ACC112 (cell line): ENCODE measurements around the gene DCST2.

Source experiments
- H2AFZ ChIP-seq: fragments of 200-600 bp; sonication (generic); one replicate; pipeline ENCODE4 v1.6.0; 2017; ENCODE audit warnings: antibody characterized with exemption, low read length; ENCODE audit not compliant: unreplicated experiment
- H3K27ac ChIP-seq: fragments of 200-600 bp; sonication (generic); 2 replicates; pipeline ENCODE4 v1.5.1; 2014; ENCODE audit warnings: low read depth, mild to moderate bottlenecking, antibody characterized with exemption, low read length, moderate library complexity
- H3K27me3 ChIP-seq: fragments of 200-600 bp; sonication (generic); 2 replicates; pipeline ENCODE4 v1.6.1; 2014; ENCODE audit warnings: mild to moderate bottlenecking, antibody characterized with exemption, low read length, moderate library complexity, mixed read lengths; ENCODE audit not compliant: insufficient read depth
- H3K36me3 ChIP-seq: fragments of 200-600 bp; sonication (generic); 2 replicates; pipeline ENCODE4 v1.6.1; 2016; ENCODE audit warnings: mild to moderate bottlenecking, antibody characterized with exemption, low read length, moderate library complexity, mixed read lengths; ENCODE audit not compliant: insufficient read depth
- H3K4me1 ChIP-seq: fragments of 200-600 bp; sonication (generic); one replicate; pipeline ENCODE4 v1.6.1; 2016; ENCODE audit warnings: low read length, mixed read lengths; ENCODE audit not compliant: insufficient read depth, unreplicated experiment, control insufficient read depth
- H3K4me3 ChIP-seq: fragments of 200-600 bp; sonication (generic); 2 replicates; pipeline ENCODE4 v1.5.1; 2014; ENCODE audit warnings: mild to moderate bottlenecking, low read depth, low read length
- H3K79me2 ChIP-seq: fragments of 200-600 bp; sonication (generic); one replicate; pipeline ENCODE4 v1.6.0; 2016; ENCODE audit warnings: low read length; ENCODE audit not compliant: control insufficient read depth, unreplicated experiment, insufficient read depth

The DCST2 gene

DNA sequence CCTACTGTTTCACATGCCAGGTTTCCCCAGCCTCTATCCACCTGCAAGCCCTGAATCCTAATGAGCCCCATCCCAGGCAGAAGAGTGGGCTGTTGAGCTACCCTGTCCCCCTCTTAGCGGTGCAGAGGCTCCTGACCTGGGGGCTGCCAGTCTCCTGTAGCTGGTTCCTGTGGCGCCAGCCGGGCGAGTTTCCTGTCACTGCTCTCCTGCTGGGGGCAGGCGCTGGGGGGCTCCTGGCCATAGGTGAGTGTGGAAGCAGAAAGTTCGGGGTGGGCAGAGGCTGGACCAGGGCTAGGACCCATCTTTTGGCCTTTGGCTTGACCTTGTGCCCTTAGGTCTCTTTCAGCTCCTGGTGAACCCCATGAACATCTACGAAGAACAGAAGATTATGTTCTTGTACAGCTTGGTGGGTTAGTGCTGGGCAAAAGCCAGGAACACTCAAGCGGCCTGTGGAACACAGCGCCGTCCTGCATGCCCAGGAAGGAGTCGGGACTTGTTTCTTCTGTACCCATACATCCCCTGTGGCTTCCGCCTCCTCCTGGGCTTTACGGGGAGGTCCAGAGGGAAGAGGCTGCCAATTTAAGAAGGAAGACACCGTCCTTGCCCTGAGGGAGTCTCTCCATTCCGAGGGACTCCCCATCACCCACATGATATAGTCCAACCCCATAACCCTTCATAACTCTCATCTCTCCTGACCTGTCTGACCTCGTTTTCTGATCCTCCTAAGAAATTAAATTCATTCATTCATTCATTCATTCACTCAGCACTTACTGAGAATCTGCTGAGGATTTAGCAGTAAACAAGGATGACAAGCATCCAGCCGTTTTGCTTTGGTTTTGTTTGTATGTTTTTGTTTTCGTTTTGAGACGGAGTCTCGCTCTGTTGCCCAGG is 982 bp upstream of the DCST2 start:
- Histone ChIP-seq H3K4me3 (no peak overlapping the region), H3K36me3 (no peaks in the 10 kb centered on the region), H3K27ac (no peak overlapping the region), H3K79me2 (no peaks in the 10 kb centered on the region), H3K4me1 (peaks cover 8% of the 10 kb centered on the region), H2AFZ (no peak overlapping the region), H3K27me3 (no peaks in the 10 kb centered on the region)

DNA sequence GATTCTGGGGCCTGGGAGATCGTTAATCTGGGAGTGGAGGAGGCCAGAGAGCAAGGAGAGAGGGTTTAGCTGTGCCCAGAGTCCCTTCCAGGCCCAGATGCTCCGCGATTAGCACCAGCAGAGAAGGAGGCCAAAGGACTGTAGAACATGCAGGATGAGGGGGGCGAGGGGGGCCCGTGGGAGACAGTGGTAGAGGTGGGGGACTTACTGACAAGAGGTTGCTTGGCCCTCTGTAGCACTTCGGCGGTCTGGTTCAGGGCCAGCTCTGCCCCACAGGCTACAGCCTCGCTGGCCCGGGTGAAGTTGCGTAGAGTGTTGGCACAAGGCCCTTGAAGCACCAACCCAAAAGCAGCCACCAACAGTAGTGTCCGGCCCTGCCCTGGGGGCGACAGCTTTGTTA is 695 bp downstream of the DCST2 start:
- Histone ChIP-seq H3K4me3 (no peak overlapping the region), H2AFZ (no peak overlapping the region), H3K27ac (no peak overlapping the region), H3K4me1 (no peaks in the 10 kb centered on the region), H3K27me3 (no peaks in the 10 kb centered on the region), H3K79me2 (no peaks in the 10 kb centered on the region), H3K36me3 (no peaks in the 10 kb centered on the region)

DNA sequence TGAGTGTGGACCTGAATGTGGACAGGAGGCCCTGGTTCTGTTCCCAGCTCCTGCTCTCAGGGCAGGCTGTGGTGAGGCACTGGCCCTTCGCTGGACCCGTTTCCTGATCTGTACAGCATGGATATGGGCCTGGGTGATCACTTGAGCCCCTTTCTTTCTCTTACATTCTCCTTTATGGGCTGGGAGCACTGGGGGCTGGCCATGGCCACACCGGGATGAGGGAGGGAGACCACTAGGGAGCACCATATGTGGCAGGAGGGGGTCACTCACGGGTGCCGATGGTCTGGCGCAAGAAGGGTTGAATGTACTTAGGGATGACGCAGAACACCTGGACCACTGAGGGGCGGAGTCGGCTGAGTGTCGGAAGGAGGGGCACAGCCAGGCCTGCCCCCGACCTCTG is 2.7 kb downstream of the DCST2 start:
- H3K4me3 ChIP-seq, result no peak overlapping the region
- H2AFZ ChIP-seq, result no peak overlapping the region
- no peaks in the 10 kb centered on the region for H3K79me2 ChIP-seq
- H3K27ac ChIP-seq, result no peak overlapping the region
- peaks cover 10% of the 10 kb centered on the region for H3K4me1 ChIP-seq
- H3K36me3 ChIP-seq, result no peaks in the 10 kb centered on the region
- H3K27me3 ChIP-seq, result no peaks in the 10 kb centered on the region

DNA sequence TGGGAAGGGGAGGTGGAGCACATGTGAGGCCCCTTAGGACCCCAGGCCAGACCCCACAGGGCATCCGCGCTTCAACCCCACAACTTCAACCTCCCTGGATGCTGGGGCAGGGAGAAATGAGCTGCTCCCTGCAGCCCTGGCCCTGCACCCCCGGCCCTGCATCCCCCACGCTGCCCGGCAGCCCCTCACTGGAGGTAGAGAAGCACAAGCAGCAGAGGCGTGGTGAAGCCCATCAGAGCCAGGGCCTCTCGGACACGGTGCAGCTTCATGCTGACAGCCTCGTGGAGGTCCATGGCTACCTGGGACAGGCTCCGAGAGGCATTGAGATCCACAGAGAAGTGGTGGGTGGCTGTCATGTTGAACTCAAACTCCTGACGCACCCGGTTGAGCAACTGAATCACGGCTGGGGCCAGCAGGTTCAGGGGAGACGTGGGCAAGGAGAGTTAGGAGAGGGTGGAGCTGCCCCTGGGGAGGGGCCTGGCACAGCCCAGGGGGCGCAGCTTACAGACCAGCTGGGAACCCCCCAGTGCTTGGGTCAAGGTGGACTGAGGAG is 3.3 kb downstream of the DCST2 start:
- no peak overlapping the region for H3K4me3 ChIP-seq
- no peaks in the 10 kb centered on the region for H3K36me3 ChIP-seq

DNA sequence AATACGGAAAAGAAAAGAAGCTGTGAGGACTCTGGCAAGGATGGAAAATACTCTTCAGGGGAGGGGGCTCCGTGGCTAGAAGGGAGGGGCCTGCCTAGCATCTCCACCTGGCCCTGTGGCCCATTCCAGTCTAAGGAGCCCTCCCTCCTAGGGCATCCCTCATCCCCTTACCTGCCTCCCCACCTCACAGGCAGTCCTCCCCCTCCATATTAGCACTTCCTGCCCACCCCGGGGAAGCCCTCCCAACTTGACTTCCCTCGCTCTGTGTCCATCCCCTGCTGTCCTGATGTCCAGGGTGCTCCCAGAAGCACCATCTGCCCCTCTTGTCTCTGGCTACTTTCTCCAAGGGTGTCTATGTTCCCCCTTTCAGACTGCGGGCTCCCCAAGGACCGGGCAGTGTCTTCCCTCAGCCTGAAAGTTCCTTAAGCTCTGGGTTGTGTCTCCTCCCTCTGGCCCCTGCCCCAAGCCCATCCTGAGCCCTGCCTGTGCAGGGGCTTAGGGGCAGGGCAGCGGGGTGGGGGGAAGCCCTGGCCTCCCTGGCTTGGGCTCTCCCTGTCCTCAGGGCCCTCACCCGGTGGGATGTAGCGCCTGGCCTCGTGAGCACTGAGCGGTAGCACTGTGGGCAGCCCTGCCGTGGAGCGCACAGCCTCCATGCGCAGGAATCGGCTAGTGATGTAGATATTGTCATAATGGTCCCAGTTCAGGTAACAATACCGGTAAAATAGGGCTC is 3.9 kb downstream of the DCST2 start:
- Histone ChIP-seq H3K36me3 (no peaks in the 10 kb centered on the region), H3K4me3 (no peak overlapping the region), H2AFZ (no peak overlapping the region), H3K79me2 (no peaks in the 10 kb centered on the region), H3K27me3 (no peaks in the 10 kb centered on the region), H3K4me1 (peaks cover 11% of the 10 kb centered on the region), H3K27ac (no peak overlapping the region)

More for the DNA sequence above, 3.3 kb downstream of the DCST2 start:
- Histone ChIP-seq H3K4me1 (peaks cover 11% of the 10 kb centered on the region), H2AFZ (no peak overlapping the region), H3K27me3 (no peaks in the 10 kb centered on the region), H3K79me2 (no peaks in the 10 kb centered on the region), H3K27ac (no peak overlapping the region)

DNA sequence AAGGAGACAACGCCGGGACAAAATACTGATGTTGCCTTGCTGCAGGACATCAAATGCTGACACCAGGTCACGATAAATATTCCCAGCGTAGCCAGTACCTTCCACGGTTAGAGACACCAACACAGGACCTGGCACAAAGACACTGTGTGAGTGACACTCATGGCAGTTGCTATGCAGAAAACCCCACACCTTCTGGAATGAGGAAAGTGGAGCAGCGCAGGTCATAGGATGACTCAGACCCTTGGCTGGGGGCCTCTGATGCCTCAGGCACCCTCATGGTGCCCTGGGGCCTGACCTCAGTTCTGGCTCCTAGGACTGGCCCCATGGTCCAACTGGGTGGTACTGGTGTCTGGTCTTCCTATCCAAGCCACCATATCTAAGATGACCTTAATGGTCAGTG is 7.0 kb downstream of the DCST2 start:
- Histone ChIP-seq H3K36me3 (no peaks in the 10 kb centered on the region), H2AFZ (no peak overlapping the region), H3K4me1 (peaks cover 13% of the 10 kb centered on the region), H3K4me3 (no peak overlapping the region), H3K27me3 (no peaks in the 10 kb centered on the region), H3K79me2 (no peaks in the 10 kb centered on the region), H3K27ac (no peak overlapping the region)

DNA sequence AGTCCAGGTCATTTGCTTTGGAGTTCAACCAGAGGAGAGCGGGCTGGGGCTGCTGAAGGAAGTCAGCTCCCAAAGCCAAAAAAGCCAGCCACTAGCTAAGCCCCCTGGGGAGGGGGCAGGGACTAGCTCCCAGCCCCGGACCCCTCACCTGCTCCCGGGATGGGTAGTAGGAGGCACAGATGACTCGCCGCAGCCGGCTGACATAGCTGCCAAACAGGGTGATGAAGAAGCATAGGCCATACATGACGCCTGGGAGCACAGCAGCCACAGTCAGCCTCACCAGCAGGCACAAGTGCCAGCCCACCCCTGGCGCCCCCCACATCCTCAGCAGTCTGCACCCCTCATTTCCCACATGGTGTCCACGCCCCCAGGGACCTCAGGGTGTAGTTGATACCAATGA is 7.4 kb downstream of the DCST2 start:
- H2AFZ ChIP-seq, result no peak overlapping the region
- H3K4me3 ChIP-seq, result no peak overlapping the region
- peaks cover 13% of the 10 kb centered on the region for H3K4me1 ChIP-seq
- H3K36me3 ChIP-seq, result no peaks in the 10 kb centered on the region
- no peaks in the 10 kb centered on the region for H3K79me2 ChIP-seq
- no peak overlapping the region for H3K27ac ChIP-seq
- H3K27me3 ChIP-seq, result no peaks in the 10 kb centered on the region

DNA sequence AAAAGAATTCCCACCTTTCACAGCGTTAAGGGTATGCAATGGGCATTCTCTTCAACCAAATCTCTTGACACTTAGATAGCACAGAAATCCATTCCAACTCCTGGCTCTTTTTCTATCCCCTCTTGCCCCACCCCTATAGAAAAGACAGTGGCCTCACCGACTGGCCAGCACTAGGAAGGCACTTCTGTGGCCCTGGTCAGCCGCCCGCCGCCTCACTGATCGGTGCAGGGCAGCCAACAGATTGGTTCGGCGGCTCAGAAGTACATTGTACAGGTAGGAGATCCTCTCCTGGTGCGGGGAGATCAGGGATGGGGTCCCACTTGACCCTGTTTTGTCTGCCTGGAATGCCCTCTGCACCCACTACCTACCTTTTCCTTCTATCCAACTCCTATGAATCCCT is 9.3 kb downstream of the DCST2 start:
- no peaks in the 10 kb centered on the region for H3K79me2 ChIP-seq
- H3K27ac ChIP-seq, result no peak overlapping the region
- peaks cover 13% of the 10 kb centered on the region for H3K4me1 ChIP-seq
- H3K36me3 ChIP-seq, result no peaks in the 10 kb centered on the region
- no peaks in the 10 kb centered on the region for H3K27me3 ChIP-seq
- no peak overlapping the region for H2AFZ ChIP-seq
- no peak overlapping the region for H3K4me3 ChIP-seq

DNA sequence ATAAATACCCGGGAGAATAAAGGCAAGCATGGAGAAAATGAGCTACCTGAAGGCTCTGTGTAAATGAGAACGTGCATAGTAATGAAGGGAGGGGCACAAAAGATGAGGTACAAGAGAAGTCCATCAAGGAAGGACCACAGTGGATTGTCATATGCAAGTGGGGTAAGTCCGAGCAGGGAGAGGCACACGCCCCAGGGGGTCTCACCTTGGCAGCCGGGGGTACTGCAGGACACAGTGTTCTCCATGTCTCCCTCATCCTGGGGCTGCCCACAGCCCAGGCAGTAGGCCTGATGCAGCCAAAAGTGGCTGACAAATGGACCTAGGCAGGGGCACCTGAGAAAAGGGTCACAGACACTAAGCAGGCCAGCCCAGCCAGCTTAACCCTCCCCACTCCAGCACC is 10.0 kb downstream of the DCST2 start:
- no peak overlapping the region for H3K27ac ChIP-seq
- no peak overlapping the region for H3K4me3 ChIP-seq

DNA sequence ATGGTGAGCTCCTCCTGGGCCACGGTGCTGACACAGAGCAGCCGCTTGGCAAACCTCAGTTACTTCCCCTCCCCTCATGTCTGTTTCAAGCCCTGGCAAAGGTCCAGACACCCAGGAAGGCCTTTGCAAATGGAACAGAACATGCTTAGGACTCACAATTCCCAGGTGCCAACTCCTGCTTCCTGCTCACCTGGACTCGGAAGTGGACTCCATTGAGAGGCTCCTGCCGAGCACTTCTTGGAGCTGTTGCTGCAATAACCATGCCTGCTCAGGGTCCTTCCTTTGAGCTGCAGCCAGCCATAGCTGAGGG is 10.7 kb downstream of the DCST2 start:
- Histone ChIP-seq H2AFZ (no peak overlapping the region), H3K4me3 (no peak overlapping the region), H3K4me1 (peaks cover 26% of the 10 kb centered on the region), H3K27ac (no peak overlapping the region), H3K36me3 (no peaks in the 10 kb centered on the region), H3K79me2 (no peaks in the 10 kb centered on the region), H3K27me3 (no peaks in the 10 kb centered on the region)

More for the DNA sequence above, 10.0 kb downstream of the DCST2 start:
- Histone ChIP-seq H3K79me2 (no peaks in the 10 kb centered on the region), H3K4me1 (peaks cover 19% of the 10 kb centered on the region), H2AFZ (no peak overlapping the region), H3K27me3 (no peaks in the 10 kb centered on the region), H3K36me3 (no peaks in the 10 kb centered on the region)
